K562 (cell line): ENCODE results near the gene TMA7B. TPM values are rescaled to one million over a fixed set of nuclear protein-coding genes. Genes with fewer than 3 reads are reported as not detected.

Experiments
- CC2D1A ChIP-seq: fragments of 450-650 bp; IDR thresholded peaks from 2 replicates; pipeline ENCODE4 v1.6.1; 2017; ENCODE audit warnings: mild to moderate bottlenecking
- CXXC5 ChIP-seq: fragments of 250-450 bp; sonication (Bioruptor Pico); IDR thresholded peaks from 2 replicates; pipeline ENCODE4 v1.8.0; 2022; ENCODE audit warnings: inconsistent platforms, mild to moderate bottlenecking, moderate library complexity
- DMBX1 ChIP-seq: fragments of 250-450 bp; sonication (Bioruptor Pico); IDR thresholded peaks from 2 replicates; pipeline ENCODE4 v1.8.0; 2022; ENCODE audit warnings: inconsistent platforms, mild to moderate bottlenecking, moderate library complexity, borderline replicate concordance
- FOXK1 ChIP-seq: sonication (generic); formaldehyde crosslinking; IDR thresholded peaks from 2 replicates; pipeline ENCODE4 v1.8.0; 2022; ENCODE audit warnings: missing genetic modification reagents, mild to moderate bottlenecking, borderline replicate concordance
- FOXK2 ChIP-seq, 2 experiments: fragments of 450-650 bp; IDR thresholded peaks in 1 of 2; conservative IDR thresholded peaks in 1 of 2; 2 replicates each; pipeline ENCODE4 v1.6.1; 2016; ENCODE audit warnings: low read depth in 2 of 2, mild to moderate bottlenecking in 1 of 2
- ID3 ChIP-seq, 2 experiments: fragments of 250-450 bp in 1 of 2; fragments of 450-650 bp in 1 of 2; sonication (Bioruptor Pico) in 1 of 2; IDR thresholded peaks; 2 replicates each; pipeline versions ENCODE4 v1.6.1 to v1.8.0; 2016 to 2021; ENCODE audit warnings: mild to moderate bottlenecking in 2 of 2, moderate library complexity in 2 of 2, missing compliant biosample characterization in 1 of 2, missing genetic modification characterization in 1 of 2
- KAT2B ChIP-seq: IDR thresholded peaks from one replicate; pipeline ENCODE4 v1.6.1; 2012; ENCODE audit warnings: low read depth, mild to moderate bottlenecking, control low read depth, inconsistent platforms, low read length, moderate library complexity
- MCM5 ChIP-seq: fragments of 450-650 bp; IDR thresholded peaks from 2 replicates; pipeline ENCODE4 v1.6.1; 2016; ENCODE audit warnings: low read depth
- NCOA4 ChIP-seq: fragments of 450-650 bp; IDR thresholded peaks from 2 replicates; pipeline ENCODE4 v1.6.1; 2018; ENCODE audit warnings: mild to moderate bottlenecking; ENCODE audit not compliant: partially characterized antibody
- NELFE ChIP-seq: IDR thresholded peaks from 2 replicates; pipeline ENCODE4 v1.6.1; 2011; ENCODE audit warnings: mild to moderate bottlenecking; ENCODE audit not compliant: insufficient read depth, insufficient read length
- OTX1 ChIP-seq: fragments of 450-650 bp; formaldehyde crosslinking; IDR thresholded peaks from 2 replicates; pipeline ENCODE4 v1.4.0; 2022; ENCODE audit warnings: mild to moderate bottlenecking
- PRMT5 ChIP-seq: sonication (generic); formaldehyde crosslinking; IDR thresholded peaks from 2 replicates; pipeline ENCODE4 v1.5.0; 2020; ENCODE audit warnings: missing genetic modification reagents
- SNRNP70 ChIP-seq: fragments of 200-400 bp; formaldehyde crosslinking; optimal IDR thresholded peaks from 2 replicates; pipeline ENCODE3; 2017; ENCODE audit warnings: low read depth, low read length
- TBP ChIP-seq: optimal IDR thresholded peaks from 2 replicates; pipeline ENCODE3; 2011; ENCODE audit warnings: low read depth, low read length, improper control_type of control experiment
- THRB ChIP-seq: fragments of 450-650 bp; formaldehyde crosslinking; conservative IDR thresholded peaks from 2 replicates; pipeline ENCODE4 v1.4.0; 2022; ENCODE audit warnings: mild to moderate bottlenecking, missing genetic modification characterization
- ZFP30 ChIP-seq: fragments of 250-450 bp; sonication (Bioruptor Pico); IDR thresholded peaks from 2 replicates; pipeline ENCODE4 v1.8.0; 2022; ENCODE audit warnings: moderate library complexity, mild to moderate bottlenecking, inconsistent platforms, borderline replicate concordance
- ZKSCAN8 ChIP-seq: fragments of 200-800 bp; sonication (Bioruptor generic); IDR thresholded peaks from 2 replicates; pipeline ENCODE4 v1.6.1; 2016; ENCODE audit warnings: missing genetic modification characterization, missing compliant biosample characterization
- ZNF766 ChIP-seq: fragments of 200-800 bp; sonication (Bioruptor generic); conservative IDR thresholded peaks from 2 replicates; pipeline ENCODE4 v1.6.1; 2016; ENCODE audit warnings: missing genetic modification characterization, missing compliant biosample characterization
- polyA plus RNA-seq, 8 experiments: library from polyadenylated mRNA; depleted of rRNA in 4 of 8; stranded (reverse) in 5 of 8; unstranded in 3 of 8; fragments of >200 nt; fragmentation: Nextera tagmentation in 2 of 8; fragmentation: Illumina TruSeq in 1 of 8; extraction: Ambion mirVana in 2 of 8; extraction: Trizol in 1 of 8; gene quantifications; 2 replicates each; pipeline versions ENCODE4 v1.2.1 to v1.2.3, GENCODE V29; 2011 to 2014; ENCODE audit warnings: inconsistent platforms in 1 of 8, missing spikeins in 1 of 8
- total RNA-seq, 7 experiments: library from RNA; depleted of rRNA in 6 of 7; stranded (reverse); fragments of >200 nt in 6 of 7; fragmentation: Illumina TruSeq in 2 of 7; extraction: Trizol in 2 of 7; gene quantifications; 2 replicates each; pipeline versions ENCODE4 v1.2.1 to v1.2.3, GENCODE V29; 2011 to 2021; ENCODE audit warnings: low replicate concordance in 1 of 7
- TF ChIP-seq, protein P1 (sequence below): IDR thresholded peaks from 2 replicates; pipeline ENCODE4 v1.6.1; 2012; ENCODE audit warnings: low read depth, low read length, improper control_type of control experiment, borderline replicate concordance
- TF ChIP-seq, protein P2 (sequence below), 3 experiments: IDR thresholded peaks in 2 of 3; conservative IDR thresholded peaks in 1 of 3; 2 replicates each; pipeline ENCODE4 v1.5.1; 2011 to 2012; ENCODE audit warnings: low read length in 3 of 3, mild to moderate bottlenecking in 3 of 3, control low read depth in 2 of 3, improper control_type of control experiment in 1 of 3, inconsistent platforms in 1 of 3, low read depth in 1 of 3, mixed read lengths in 1 of 3, moderate library complexity in 1 of 3; ENCODE audit not compliant: insufficient read depth in 2 of 3
- TF ChIP-seq, protein P3 (sequence below): sonication (generic); formaldehyde crosslinking; IDR thresholded peaks from 2 replicates; pipeline ENCODE4 v1.4.0; 2020; ENCODE audit warnings: mild to moderate bottlenecking, missing genetic modification reagents

TMA7B gene
- total and polyA plus RNA-seq, 9 of the 15 experiments (the other 6 are each of a cell fraction or from before 2014, with no cell fraction given): 5.6 to 14.2 (median 11.8) TPM

GRCh38 chr22:39920134-39920743 lies 40.0 kb upstream of the TMA7B start (continued):
- TF ChIP-seq, protein P1, sequence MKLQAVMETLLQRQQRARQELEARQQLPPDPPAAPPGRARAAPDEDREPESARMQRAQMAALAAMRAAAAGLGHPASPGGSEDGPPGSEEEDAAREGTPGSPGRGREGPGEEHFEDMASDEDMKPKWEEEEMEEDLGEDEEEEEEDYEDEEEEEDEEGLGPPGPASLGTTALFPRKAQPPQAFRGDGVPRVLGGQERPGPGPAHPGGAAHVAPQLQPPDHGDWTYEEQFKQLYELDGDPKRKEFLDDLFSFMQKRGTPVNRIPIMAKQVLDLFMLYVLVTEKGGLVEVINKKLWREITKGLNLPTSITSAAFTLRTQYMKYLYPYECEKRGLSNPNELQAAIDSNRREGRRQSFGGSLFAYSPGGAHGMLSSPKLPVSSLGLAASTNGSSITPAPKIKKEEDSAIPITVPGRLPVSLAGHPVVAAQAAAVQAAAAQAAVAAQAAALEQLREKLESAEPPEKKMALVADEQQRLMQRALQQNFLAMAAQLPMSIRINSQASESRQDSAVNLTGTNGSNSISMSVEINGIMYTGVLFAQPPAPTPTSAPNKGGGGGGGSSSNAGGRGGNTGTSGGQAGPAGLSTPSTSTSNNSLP: peak; percentile 89
- TF ChIP-seq OTX1 (peak; percentile 36; the same call in 1 of the 2 replicates), SNRNP70 (no peak), NELFE (no peak), THRB (CRISPR knock-in tag) (no peak), ZKSCAN8 (CRISPR knock-in tag) (no peak), CC2D1A (peak; percentile 81; the same call in 1 of the 2 replicates), TBP (no peak), FOXK1 (CRISPR knock-in tag) (no peak), ID3 (CRISPR knock-in tag; IDR thresholded peaks at IDR 0.05) (no peak), ID3 (tag; IDR thresholded peaks at IDR 0.05) (no peak), ZNF766 (CRISPR knock-in tag) (no peak), FOXK2 (conservative IDR thresholded peaks at IDR 0.05 in 1 of 2, IDR thresholded peaks at IDR 0.05 in 1 of 2; ENCODE audit: low read depth in 2 of 2) (no peak), CXXC5 (CRISPR knock-in tag) (peak; percentile 70), ZFP30 (CRISPR knock-in tag) (no peak), NCOA4 (no peak), PRMT5 (CRISPR knock-in tag) (no peak), DMBX1 (CRISPR knock-in tag) (no peak), KAT2B (no peak), MCM5 (no peak)
- TF ChIP-seq, protein P2, sequence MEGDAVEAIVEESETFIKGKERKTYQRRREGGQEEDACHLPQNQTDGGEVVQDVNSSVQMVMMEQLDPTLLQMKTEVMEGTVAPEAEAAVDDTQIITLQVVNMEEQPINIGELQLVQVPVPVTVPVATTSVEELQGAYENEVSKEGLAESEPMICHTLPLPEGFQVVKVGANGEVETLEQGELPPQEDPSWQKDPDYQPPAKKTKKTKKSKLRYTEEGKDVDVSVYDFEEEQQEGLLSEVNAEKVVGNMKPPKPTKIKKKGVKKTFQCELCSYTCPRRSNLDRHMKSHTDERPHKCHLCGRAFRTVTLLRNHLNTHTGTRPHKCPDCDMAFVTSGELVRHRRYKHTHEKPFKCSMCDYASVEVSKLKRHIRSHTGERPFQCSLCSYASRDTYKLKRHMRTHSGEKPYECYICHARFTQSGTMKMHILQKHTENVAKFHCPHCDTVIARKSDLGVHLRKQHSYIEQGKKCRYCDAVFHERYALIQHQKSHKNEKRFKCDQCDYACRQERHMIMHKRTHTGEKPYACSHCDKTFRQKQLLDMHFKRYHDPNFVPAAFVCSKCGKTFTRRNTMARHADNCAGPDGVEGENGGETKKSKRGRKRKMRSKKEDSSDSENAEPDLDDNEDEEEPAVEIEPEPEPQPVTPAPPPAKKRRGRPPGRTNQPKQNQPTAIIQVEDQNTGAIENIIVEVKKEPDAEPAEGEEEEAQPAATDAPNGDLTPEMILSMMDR (IDR thresholded peaks at IDR 0.05 in 2 of 3, conservative IDR thresholded peaks at IDR 0.05 in 1 of 3; ENCODE audit: insufficient read depth in 2 of 3, low read depth in 1 of 3, low read length in 3 of 3): no peak
- TF ChIP-seq, protein P3, sequence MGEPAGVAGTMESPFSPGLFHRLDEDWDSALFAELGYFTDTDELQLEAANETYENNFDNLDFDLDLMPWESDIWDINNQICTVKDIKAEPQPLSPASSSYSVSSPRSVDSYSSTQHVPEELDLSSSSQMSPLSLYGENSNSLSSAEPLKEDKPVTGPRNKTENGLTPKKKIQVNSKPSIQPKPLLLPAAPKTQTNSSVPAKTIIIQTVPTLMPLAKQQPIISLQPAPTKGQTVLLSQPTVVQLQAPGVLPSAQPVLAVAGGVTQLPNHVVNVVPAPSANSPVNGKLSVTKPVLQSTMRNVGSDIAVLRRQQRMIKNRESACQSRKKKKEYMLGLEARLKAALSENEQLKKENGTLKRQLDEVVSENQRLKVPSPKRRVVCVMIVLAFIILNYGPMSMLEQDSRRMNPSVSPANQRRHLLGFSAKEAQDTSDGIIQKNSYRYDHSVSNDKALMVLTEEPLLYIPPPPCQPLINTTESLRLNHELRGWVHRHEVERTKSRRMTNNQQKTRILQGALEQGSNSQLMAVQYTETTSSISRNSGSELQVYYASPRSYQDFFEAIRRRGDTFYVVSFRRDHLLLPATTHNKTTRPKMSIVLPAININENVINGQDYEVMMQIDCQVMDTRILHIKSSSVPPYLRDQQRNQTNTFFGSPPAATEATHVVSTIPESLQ: no peak
